ENCODE measurements around the gene DNAL4. TPM values are rescaled to one million over a fixed set of nuclear protein-coding genes. Genes with fewer than 3 reads are reported as not detected.

DNAL4 gene
- total RNA-seq, 2 donors from 2014 or later = 12.3 TPM

DNA sequence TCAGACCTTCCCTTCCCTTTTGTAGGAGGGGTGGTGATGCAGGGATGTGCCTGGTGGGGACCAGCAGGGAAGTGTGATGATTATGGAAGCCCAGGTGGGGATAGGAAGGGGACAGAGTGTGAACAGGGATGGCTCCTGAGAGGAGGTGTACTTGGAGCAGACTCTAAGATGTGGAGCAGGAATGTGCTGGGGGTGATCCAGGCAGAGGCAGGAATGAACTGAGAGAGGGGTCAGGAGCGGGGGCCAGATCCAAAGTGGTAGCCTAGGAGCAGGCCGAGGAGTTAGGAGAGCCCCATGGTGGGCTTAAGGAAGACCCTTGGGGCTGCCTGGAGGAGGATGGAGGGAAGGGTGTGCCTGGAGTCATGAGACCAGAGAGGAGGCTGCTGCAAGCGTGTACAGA, 46.2 kb upstream of the DNAL4 start:
- no peak for DNase-seq (ENCODE audit: low spot score)
- Histone ChIP-seq H3K9me3 (no peaks in the 10 kb centered on the region), H3K27me3 (no peaks in the 10 kb centered on the region), H3K36me3 (no peaks in the 10 kb centered on the region), H3K27ac (no peak overlapping the region), H3K4me1 (peaks cover 0 to 16% of the 10 kb centered on the region in 2 donors), H3K4me3 (no peak overlapping the region)
- TF ChIP-seq, protein P1, sequence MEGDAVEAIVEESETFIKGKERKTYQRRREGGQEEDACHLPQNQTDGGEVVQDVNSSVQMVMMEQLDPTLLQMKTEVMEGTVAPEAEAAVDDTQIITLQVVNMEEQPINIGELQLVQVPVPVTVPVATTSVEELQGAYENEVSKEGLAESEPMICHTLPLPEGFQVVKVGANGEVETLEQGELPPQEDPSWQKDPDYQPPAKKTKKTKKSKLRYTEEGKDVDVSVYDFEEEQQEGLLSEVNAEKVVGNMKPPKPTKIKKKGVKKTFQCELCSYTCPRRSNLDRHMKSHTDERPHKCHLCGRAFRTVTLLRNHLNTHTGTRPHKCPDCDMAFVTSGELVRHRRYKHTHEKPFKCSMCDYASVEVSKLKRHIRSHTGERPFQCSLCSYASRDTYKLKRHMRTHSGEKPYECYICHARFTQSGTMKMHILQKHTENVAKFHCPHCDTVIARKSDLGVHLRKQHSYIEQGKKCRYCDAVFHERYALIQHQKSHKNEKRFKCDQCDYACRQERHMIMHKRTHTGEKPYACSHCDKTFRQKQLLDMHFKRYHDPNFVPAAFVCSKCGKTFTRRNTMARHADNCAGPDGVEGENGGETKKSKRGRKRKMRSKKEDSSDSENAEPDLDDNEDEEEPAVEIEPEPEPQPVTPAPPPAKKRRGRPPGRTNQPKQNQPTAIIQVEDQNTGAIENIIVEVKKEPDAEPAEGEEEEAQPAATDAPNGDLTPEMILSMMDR (IDR thresholded peaks at IDR 0.05) = no peak

GRCh38 chr22:38839686-38840085, 45.7 kb upstream of the DNAL4 start:
- TF ChIP-seq, protein P1 (IDR thresholded peaks at IDR 0.05) = no peak
- Histone ChIP-seq H3K27me3 (no peaks in the 10 kb centered on the region), H3K36me3 (no peaks in the 10 kb centered on the region), H3K27ac (no peak overlapping the region), H3K4me3 (no peak overlapping the region), H3K4me1 (peaks cover 0 to 14% of the 10 kb centered on the region in 2 donors), H3K9me3 (no peaks in the 10 kb centered on the region)
- no peak for DNase-seq (ENCODE audit: low spot score)

DNA sequence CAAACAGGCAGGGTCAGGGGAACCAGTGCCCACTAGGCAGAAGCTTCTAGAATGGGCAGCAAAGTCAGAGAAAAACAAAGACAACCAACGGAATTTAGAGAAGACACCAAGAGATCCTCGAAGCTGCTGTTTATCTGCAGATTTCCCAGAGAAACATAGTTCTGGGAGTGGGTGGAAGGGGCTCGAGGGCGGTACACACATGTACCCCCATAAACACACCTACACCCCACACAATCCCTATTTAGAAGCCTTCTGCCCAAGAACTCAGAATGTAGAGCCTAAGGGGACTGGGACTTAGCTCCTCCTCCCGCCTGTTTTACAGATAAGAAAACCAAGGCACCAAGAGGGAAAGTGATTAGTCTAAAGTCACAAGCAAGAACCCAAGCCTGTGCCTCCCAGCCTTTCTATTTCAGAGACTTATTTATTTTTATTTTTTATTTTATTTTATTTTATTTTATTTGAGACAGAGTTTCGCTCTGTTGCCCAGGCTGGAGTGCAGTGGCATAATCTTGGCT, 43.5 kb upstream of the DNAL4 start:
- TF ChIP-seq, protein P1 (IDR thresholded peaks at IDR 0.05) = no peak
- Histone ChIP-seq H3K4me3 (no peak overlapping the region), H3K36me3 (no peaks in the 10 kb centered on the region), H3K4me1 (peaks cover 0 to under 1% of the 10 kb centered on the region in 2 donors), H3K27ac (no peak overlapping the region), H3K27me3 (no peaks in the 10 kb centered on the region), H3K9me3 (no peaks in the 10 kb centered on the region)
- DNase-seq (ENCODE audit: low spot score) = no peak

GRCh38 chr22:38835888-38836301, 42.0 kb upstream of the DNAL4 start:
- TF ChIP-seq, protein P1 (IDR thresholded peaks at IDR 0.05) = no peak
- H3K27me3 ChIP-seq = no peaks in the 10 kb centered on the region

DNA sequence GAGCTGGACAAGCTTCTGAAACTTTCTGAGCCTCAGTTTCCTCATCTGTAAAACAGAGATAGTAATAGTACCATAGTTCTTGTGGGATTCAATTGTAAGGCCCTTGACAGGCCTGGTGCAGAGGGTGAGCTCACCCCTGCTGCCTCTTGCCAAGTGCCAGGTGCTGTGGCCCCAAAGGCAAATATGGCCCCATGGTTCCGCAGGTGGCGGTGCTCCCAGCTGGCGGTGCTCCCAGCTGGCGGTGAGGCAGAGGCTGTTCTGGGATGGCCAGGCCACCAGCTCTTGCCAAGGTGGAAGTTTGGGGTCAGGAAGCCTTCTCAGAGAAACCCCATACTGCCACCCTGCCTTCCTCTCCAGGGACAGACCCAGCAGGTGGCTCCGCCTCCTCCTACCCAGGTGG, 41.0 kb upstream of the DNAL4 start:
- Histone ChIP-seq H3K4me1 (no peaks in the 10 kb centered on the region), H3K27ac (no peak overlapping the region), H3K9me3 (no peaks in the 10 kb centered on the region), H3K4me3 (no peak overlapping the region), H3K27me3 (no peaks in the 10 kb centered on the region), H3K36me3 (no peaks in the 10 kb centered on the region)
- TF ChIP-seq, protein P1 (IDR thresholded peaks at IDR 0.05) = no peak
- DNase-seq (ENCODE audit: low spot score) = no peak

More at GRCh38 chr22:38835888-38836301, 42.0 kb upstream of the DNAL4 start:
- Histone ChIP-seq H3K9me3 (no peaks in the 10 kb centered on the region), H3K4me3 (no peak overlapping the region), H3K27ac (no peak overlapping the region), H3K4me1 (no peaks in the 10 kb centered on the region), H3K36me3 (no peaks in the 10 kb centered on the region)
- no peak for DNase-seq (ENCODE audit: low spot score)

Data from right atrium auricular region (tissue), 2 donors.